Sigmoid colon (tissue), 3 donors: Measurements from ENCODE around the gene TBXT.

Source experiments
- CTCF ChIP-seq, 4 experiments: fragments of 450-650 bp in 3 of 4; fragments of 200-600 bp in 1 of 4; IDR thresholded peaks; one replicate each; pipeline ENCODE4 v1.5.1; 2016 to 2019; ENCODE audit warnings: antibody characterized with exemption in 4 of 4, mild to moderate bottlenecking in 3 of 4, moderate library complexity in 2 of 4
- POLR2A ChIP-seq, 2 donors: fragments of 450-650 bp; IDR thresholded peaks; one replicate each; pipeline ENCODE4 v1.6.1; 2016; ENCODE audit warnings: antibody characterized with exemption in 2 of 2, mild to moderate bottlenecking in 2 of 2, moderate library complexity in 2 of 2

- no peak for TF ChIP-seq POLR2A (IDR thresholded peaks at IDR 0.05)
- TF ChIP-seq CTCF (IDR thresholded peaks at IDR 0.05): no peak
These were observed 39.0 kb upstream of the TBXT start for GRCh38 chr6:166206510-166207283.
